HCT116 (cell line): ENCODE data around the gene MARCHF3.

Source experiments
- CTCF ChIP-seq, 3 experiments: fragments of 200-600 bp in 1 of 3; sonication (generic) in 1 of 3; IDR thresholded peaks in 2 of 3; conservative IDR thresholded peaks in 1 of 3; 2 replicates each; pipeline ENCODE4 v1.5.1; 2012 to 2017; ENCODE audit warnings: low read depth in 2 of 3, low read length in 2 of 3, antibody characterized with exemption in 1 of 3, borderline replicate concordance in 1 of 3, control low read depth in 1 of 3, mild to moderate bottlenecking in 1 of 3, mixed read lengths in 1 of 3, mixed run types in 1 of 3, moderate library complexity in 1 of 3; ENCODE audit not compliant: insufficient read depth in 1 of 3
- EGR1 ChIP-seq: IDR thresholded peaks from 2 replicates; pipeline ENCODE4 v1.6.1; 2012; ENCODE audit warnings: low read depth
- EZH2 ChIP-seq: fragments of 200-600 bp; sonication (generic); IDR thresholded peaks from 2 replicates; pipeline ENCODE4 v1.6.1; 2017; ENCODE audit warnings: antibody characterized with exemption, mixed run types
- FOSL1 ChIP-seq: IDR thresholded peaks from 2 replicates; pipeline ENCODE4 v1.6.1; 2012; ENCODE audit warnings: low read depth
- JUND ChIP-seq: IDR thresholded peaks from 2 replicates; pipeline ENCODE4 v1.6.1; 2012
- MAX ChIP-seq: IDR thresholded peaks from 2 replicates; pipeline ENCODE4 v1.6.1; 2012
- POLR2A ChIP-seq: IDR thresholded peaks from 2 replicates; pipeline ENCODE4 v1.7.0; 2011; ENCODE audit warnings: borderline replicate concordance; ENCODE audit not compliant: insufficient read depth, insufficient read length; ENCODE audit errors: extremely low read depth
- POLR2AphosphoS5 ChIP-seq: IDR thresholded peaks from 2 replicates; pipeline ENCODE4 v1.6.1; 2011; ENCODE audit warnings: mild to moderate bottlenecking, low read depth, low read length, moderate library complexity
- RAD21 ChIP-seq: IDR thresholded peaks from 2 replicates; pipeline ENCODE4 v1.6.1; 2012; ENCODE audit warnings: low read depth, mild to moderate bottlenecking
- SRF ChIP-seq: IDR thresholded peaks from 2 replicates; pipeline ENCODE4 v1.6.1; 2012; ENCODE audit warnings: low read depth
- YY1 ChIP-seq: IDR thresholded peaks from 2 replicates; pipeline ENCODE4 v1.6.1; 2011; ENCODE audit warnings: low read length, low read depth, moderate library complexity, mild to moderate bottlenecking; ENCODE audit not compliant: insufficient replicate concordance; ENCODE audit errors: extremely low read depth
- ZFX ChIP-seq: fragments of 450-650 bp; IDR thresholded peaks from 2 replicates; pipeline ENCODE4 v1.6.1; 2017
- ZNF274 ChIP-seq: fragments of 200-500 bp; sonication (Bioruptor generic); IDR thresholded peaks from 2 replicates; pipeline ENCODE4 v1.6.1; 2014; ENCODE audit warnings: mild to moderate bottlenecking, low read depth, low read length, inconsistent platforms
- TF ChIP-seq, protein P1 (sequence below): IDR thresholded peaks from 2 replicates; pipeline ENCODE4 v1.6.1; 2011; ENCODE audit warnings: mild to moderate bottlenecking, low read length, moderate library complexity; ENCODE audit not compliant: insufficient replicate concordance; ENCODE audit errors: extremely low read depth

- TF ChIP-seq POLR2AphosphoS5 (no peak), FOSL1 (no peak), CTCF (IDR thresholded peaks at IDR 0.05 in 2 of 3, conservative IDR thresholded peaks at IDR 0.05 in 1 of 3; ENCODE audit: borderline replicate concordance in 1 of 3, insufficient read depth in 1 of 3, low read depth in 2 of 3, low read length in 2 of 3) (no peak), POLR2A (no peak), MAX (no peak), EGR1 (no peak), ZFX (no peak), EZH2 (no peak), YY1 (no peak), RAD21 (no peak), SRF (no peak), ZNF274 (no peak), JUND (no peak)
- TF ChIP-seq, protein P1, sequence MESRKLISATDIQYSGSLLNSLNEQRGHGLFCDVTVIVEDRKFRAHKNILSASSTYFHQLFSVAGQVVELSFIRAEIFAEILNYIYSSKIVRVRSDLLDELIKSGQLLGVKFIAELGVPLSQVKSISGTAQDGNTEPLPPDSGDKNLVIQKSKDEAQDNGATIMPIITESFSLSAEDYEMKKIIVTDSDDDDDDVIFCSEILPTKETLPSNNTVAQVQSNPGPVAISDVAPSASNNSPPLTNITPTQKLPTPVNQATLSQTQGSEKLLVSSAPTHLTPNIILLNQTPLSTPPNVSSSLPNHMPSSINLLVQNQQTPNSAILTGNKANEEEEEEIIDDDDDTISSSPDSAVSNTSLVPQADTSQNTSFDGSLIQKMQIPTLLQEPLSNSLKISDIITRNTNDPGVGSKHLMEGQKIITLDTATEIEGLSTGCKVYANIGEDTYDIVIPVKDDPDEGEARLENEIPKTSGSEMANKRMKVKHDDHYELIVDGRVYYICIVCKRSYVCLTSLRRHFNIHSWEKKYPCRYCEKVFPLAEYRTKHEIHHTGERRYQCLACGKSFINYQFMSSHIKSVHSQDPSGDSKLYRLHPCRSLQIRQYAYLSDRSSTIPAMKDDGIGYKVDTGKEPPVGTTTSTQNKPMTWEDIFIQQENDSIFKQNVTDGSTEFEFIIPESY: no peak
Observed at GRCh38 chr5:127051591-127051990, 21.2 kb upstream of the MARCHF3 start.
